ENCODE measurements around the gene MARCHF3.
"Not testable (repeated sequence)": the region's sequence is repeated elsewhere in the genome, so short reads cannot be mapped to it uniquely, and the experiment has no call there.

MARCHF3 gene

GRCh38 chr5:126852091-126852571, 178.2 kb downstream of the MARCHF3 start:
- peak overlapping the region; percentile 76 for H3K4me3 Mint-ChIP-seq
- peaks cover 43% of the 10 kb centered on the region for H3K4me1 Mint-ChIP-seq (ENCODE audit: low read depth)
- H3K27ac Mint-ChIP-seq, result peak overlapping the region; percentile 95
- no peaks in the 10 kb centered on the region for H3K9me3 Mint-ChIP-seq
- H3K36me3 Mint-ChIP-seq (ENCODE audit: low read depth), result peaks cover 12% of the 10 kb centered on the region
- no peaks in the 10 kb centered on the region for H3K27me3 Mint-ChIP-seq (ENCODE audit: low read depth)

DNA sequence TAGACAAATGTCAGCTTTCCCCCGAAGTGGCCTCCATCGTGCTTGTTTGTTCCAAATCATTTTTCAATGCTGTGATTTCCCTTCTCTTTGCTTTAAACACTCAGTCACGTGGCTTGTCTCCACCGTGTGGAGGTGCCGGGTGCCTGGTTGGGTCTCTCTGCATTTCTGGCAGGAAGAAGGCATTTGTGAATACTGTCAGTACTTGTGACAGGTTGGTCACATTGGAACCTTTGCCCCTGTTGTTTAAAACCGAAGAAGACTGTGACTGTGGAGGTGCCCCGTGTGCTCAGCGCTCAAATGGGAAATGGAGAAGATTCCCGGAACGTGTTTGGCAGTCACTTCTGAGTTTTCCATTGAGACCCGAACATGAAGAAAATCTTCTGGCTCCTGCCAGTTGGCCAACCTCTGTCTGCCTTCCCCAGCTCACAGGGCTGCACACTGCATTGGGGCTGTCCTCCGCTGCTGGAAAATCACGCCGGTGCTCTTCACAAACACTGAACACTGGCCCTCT, 178.8 kb downstream of the MARCHF3 start:
- Mint-ChIP-seq H3K27ac (peak overlapping the region; percentile 95), H3K4me3 (peak overlapping the region; percentile 26), H3K27me3 (ENCODE audit: low read depth) (no peaks in the 10 kb centered on the region), H3K9me3 (no peaks in the 10 kb centered on the region), H3K4me1 (ENCODE audit: low read depth) (peaks cover 46% of the 10 kb centered on the region), H3K36me3 (ENCODE audit: low read depth) (peaks cover 12% of the 10 kb centered on the region)

DNA sequence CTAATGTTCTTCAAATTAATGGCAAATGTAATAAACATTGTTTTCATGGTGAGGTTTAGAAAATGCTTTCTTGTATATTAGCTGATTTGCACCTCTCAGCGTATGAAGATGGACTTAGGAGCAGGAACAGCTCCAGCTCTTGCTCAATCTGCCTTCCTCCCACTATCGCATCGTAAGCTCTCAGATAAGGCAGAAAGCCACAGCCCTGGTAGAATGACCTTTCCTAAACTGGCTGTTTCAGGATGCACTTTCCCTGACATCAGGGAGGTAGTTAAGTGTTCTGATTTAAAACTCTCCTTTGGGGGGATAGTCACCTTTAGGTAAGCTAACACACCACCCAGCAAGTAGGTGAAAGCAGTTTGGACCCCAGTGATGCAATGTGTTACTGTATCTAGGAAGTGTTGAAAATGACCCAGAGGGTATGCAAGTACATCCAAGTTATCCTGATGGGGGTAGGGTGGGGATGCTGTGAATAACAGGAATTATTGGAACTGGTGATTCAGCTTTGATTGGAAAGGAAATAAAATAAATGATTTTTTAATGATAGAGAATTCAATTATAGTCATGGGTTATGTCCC, 181.2 kb downstream of the MARCHF3 start:
- H3K27ac Mint-ChIP-seq, result no peak overlapping the region
- H3K9me3 Mint-ChIP-seq, result no peaks in the 10 kb centered on the region
- H3K36me3 Mint-ChIP-seq (ENCODE audit: low read depth), result peaks cover 9% of the 10 kb centered on the region
- H3K4me3 Mint-ChIP-seq, result no peak overlapping the region
- H3K4me1 Mint-ChIP-seq (ENCODE audit: low read depth), result peaks cover 55% of the 10 kb centered on the region
- H3K27me3 Mint-ChIP-seq (ENCODE audit: low read depth), result no peaks in the 10 kb centered on the region

DNA sequence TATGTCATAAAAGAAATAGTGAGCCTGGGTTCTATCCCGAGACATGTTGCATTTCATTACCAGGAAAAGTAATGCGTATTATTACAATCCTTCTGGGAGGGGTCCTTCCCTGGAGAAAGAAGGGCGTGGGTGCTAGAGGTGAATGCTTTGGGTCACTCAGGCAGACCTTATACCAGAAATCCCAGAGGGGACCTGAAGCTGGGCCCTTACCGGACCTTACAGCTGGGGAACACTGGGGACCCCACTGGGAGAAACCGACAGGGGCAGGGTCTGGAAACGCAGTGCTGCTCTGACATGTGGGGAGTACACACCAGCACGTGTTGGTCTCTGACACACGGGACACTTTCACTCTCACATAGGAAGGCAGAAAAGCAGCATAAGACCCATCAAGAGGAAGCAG, 182.1 kb downstream of the MARCHF3 start:
- no peaks in the 10 kb centered on the region for H3K27me3 Mint-ChIP-seq (ENCODE audit: low read depth)
- H3K27ac Mint-ChIP-seq, result peak overlapping the region; percentile 18
- H3K4me1 Mint-ChIP-seq (ENCODE audit: low read depth), result peaks cover 49% of the 10 kb centered on the region
- no peak overlapping the region for H3K4me3 Mint-ChIP-seq
- peaks cover 2% of the 10 kb centered on the region for H3K36me3 Mint-ChIP-seq (ENCODE audit: low read depth)
- H3K9me3 Mint-ChIP-seq, result no peaks in the 10 kb centered on the region

GRCh38 chr5:126847826-126848251, 182.5 kb downstream of the MARCHF3 start:
- H3K36me3 Mint-ChIP-seq (ENCODE audit: low read depth), result no peaks in the 10 kb centered on the region
- no peaks in the 10 kb centered on the region for H3K27me3 Mint-ChIP-seq (ENCODE audit: low read depth)
- no peaks in the 10 kb centered on the region for H3K9me3 Mint-ChIP-seq
- H3K4me1 Mint-ChIP-seq (ENCODE audit: low read depth), result peaks cover 46% of the 10 kb centered on the region
- H3K4me3 Mint-ChIP-seq, result no peak overlapping the region
- peak overlapping the region; percentile 67 for H3K27ac Mint-ChIP-seq

DNA sequence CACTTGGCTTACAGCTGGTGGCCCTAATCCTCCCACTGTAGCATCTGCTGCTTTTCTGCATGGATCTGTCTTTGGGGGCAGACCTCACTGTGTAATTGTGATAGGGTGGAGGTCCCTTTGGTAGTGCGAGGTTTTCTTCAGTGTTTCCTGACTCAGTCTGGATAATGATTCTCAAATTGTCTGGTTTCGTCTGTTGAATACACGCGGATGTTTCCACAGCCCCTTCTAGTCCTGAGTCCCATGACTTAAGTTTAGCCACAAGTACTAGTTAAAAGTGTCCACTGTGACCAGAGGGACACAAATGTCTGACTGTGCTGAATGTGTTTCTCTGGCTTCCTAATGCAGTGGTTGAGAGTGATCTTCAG, 182.9 kb downstream of the MARCHF3 start:
- Mint-ChIP-seq H3K36me3 (ENCODE audit: low read depth) (no peaks in the 10 kb centered on the region), H3K4me3 (no peak overlapping the region), H3K9me3 (no peaks in the 10 kb centered on the region), H3K27me3 (ENCODE audit: low read depth) (no peaks in the 10 kb centered on the region), H3K4me1 (ENCODE audit: low read depth) (peaks cover 43% of the 10 kb centered on the region), H3K27ac (no peak overlapping the region)

DNA sequence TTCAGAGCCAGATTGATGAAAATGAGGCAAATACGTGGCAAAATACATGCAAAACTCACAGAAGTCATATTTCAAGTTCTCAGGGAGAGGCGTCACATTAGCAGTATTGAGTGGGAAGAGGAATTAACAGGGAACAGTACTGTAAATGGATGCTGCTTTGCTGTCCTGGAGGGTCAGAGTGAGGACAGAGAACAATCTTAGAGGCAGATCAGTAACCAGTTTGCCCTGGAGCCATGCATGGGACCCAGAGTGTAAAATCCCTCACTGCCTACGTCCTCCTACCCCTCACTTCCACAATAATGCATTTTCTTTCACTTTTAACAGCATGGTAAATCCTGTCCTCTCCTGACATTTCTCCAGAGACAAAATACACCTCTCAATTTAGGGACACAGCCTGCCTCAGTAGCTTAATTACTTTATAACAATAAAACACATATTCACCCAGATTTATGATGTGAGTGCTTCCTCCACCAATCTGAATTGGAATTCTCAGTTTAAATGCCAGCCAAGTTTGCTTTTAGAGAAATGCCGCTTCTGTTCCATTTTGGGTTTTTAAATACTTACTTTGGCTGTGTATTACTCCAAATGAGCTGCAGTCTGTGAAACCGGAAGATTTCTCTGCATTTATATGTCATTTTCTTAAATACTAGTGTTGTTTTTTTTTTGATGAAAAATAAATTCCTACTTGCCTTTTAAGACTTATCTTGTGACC, 183.5 kb downstream of the MARCHF3 start:
- Mint-ChIP-seq H3K36me3 (ENCODE audit: low read depth) (peaks cover under 1% of the 10 kb centered on the region), H3K9me3 (no peaks in the 10 kb centered on the region), H3K27ac (no peak overlapping the region), H3K27me3 (ENCODE audit: low read depth) (no peaks in the 10 kb centered on the region), H3K4me1 (ENCODE audit: low read depth) (peaks cover 40% of the 10 kb centered on the region), H3K4me3 (no peak overlapping the region)

GRCh38 chr5:126846344-126846743, 184.0 kb downstream of the MARCHF3 start:
- Mint-ChIP-seq H3K27me3 (ENCODE audit: low read depth) (no peaks in the 10 kb centered on the region), H3K4me1 (ENCODE audit: low read depth) (peaks cover 35% of the 10 kb centered on the region), H3K4me3 (no peak overlapping the region), H3K36me3 (ENCODE audit: low read depth) (peaks cover 4% of the 10 kb centered on the region), H3K27ac (no peak overlapping the region), H3K9me3 (no peaks in the 10 kb centered on the region)

GRCh38 chr5:126845470-126846070, 184.8 kb downstream of the MARCHF3 start:
- Mint-ChIP-seq H3K4me1 (ENCODE audit: low read depth) (peaks cover 29% of the 10 kb centered on the region), H3K27ac (peak overlapping the region; percentile 80)
- H3K27me3 Mint-ChIP-seq (ENCODE audit: low read depth); H3K36me3 Mint-ChIP-seq (ENCODE audit: low read depth); H3K4me3 Mint-ChIP-seq; H3K9me3 Mint-ChIP-seq: not testable (repeated sequence)

- peaks cover 29% of the 10 kb centered on the region for H3K4me1 Mint-ChIP-seq (ENCODE audit: low read depth)
- H3K27me3 Mint-ChIP-seq (ENCODE audit: low read depth), result not testable (repeated sequence)
- peak overlapping the region; percentile 17 for H3K27ac Mint-ChIP-seq
Observed at GRCh38 chr5:126843375-126843774, 187.0 kb downstream of the MARCHF3 start.

GRCh38 chr5:126839407-126839806, 191.0 kb downstream of the MARCHF3 start:
- not testable (repeated sequence) for H3K27ac Mint-ChIP-seq; H3K27me3 Mint-ChIP-seq (ENCODE audit: low read depth); H3K4me3 Mint-ChIP-seq; H3K9me3 Mint-ChIP-seq
- Mint-ChIP-seq H3K36me3 (ENCODE audit: low read depth) (peaks cover 29% of the 10 kb centered on the region), H3K4me1 (ENCODE audit: low read depth) (peaks cover 20% of the 10 kb centered on the region)

More at GRCh38 chr5:126843375-126843774, 187.0 kb downstream of the MARCHF3 start:
- peaks cover 13% of the 10 kb centered on the region for H3K36me3 Mint-ChIP-seq (ENCODE audit: low read depth)
- H3K4me3 Mint-ChIP-seq, H3K9me3 Mint-ChIP-seq: not testable (repeated sequence)

GRCh38 chr5:126837906-126838539, 192.3 kb downstream of the MARCHF3 start:
- Mint-ChIP-seq H3K9me3 (no peaks in the 10 kb centered on the region), H3K4me1 (ENCODE audit: low read depth) (peaks cover 14% of the 10 kb centered on the region), H3K36me3 (ENCODE audit: low read depth) (peaks cover 41% of the 10 kb centered on the region), H3K27me3 (ENCODE audit: low read depth) (no peaks in the 10 kb centered on the region), H3K27ac (no peak overlapping the region), H3K4me3 (no peak overlapping the region)

DNA sequence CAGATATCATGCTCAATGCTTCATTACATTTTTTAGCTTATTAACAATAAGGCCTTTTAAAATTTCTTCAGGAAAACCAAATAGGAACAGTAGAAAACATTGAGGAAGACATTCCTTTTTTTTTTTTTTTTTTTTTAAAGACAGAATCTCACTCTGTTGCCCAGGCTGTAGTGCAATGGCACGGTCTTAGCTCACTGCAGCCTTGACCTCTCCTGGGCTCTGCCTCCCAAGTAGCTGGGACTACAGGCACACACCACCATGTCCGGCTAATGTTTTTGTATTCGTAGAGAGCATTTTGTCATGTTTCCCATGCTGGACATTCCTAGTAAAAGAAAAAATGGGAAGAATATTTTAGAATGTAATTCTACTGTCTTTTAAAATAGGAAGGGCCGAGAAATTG, 193.1 kb downstream of the MARCHF3 start:
- Mint-ChIP-seq H3K4me1 (ENCODE audit: low read depth) (peaks cover 14% of the 10 kb centered on the region), H3K9me3 (no peaks in the 10 kb centered on the region), H3K36me3 (ENCODE audit: low read depth) (peaks cover 43% of the 10 kb centered on the region), H3K4me3 (no peak overlapping the region), H3K27ac (no peak overlapping the region), H3K27me3 (ENCODE audit: low read depth) (no peaks in the 10 kb centered on the region)

DNA sequence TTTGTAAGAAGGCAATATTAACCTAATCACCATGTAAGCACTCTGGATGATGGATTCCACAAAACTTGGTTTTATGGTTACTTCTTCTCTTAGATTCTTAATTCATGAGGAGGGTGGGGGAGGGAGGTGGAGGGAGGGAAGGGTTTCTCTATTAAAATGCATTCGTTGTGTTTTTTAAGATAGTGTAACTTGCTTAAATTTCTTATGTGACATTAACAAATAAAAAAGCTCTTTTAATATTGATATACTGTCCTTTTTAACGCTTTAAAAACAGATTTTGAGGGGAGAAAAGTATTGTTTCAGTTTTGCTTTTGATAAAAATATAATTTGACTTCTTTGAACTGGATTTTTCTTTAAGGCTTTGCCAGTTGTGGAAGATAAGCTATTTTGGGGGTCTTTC, 193.6 kb downstream of the MARCHF3 start:
- H3K9me3 Mint-ChIP-seq, result no peaks in the 10 kb centered on the region
- peaks cover 41% of the 10 kb centered on the region for H3K36me3 Mint-ChIP-seq (ENCODE audit: low read depth)
- peaks cover 10% of the 10 kb centered on the region for H3K4me1 Mint-ChIP-seq (ENCODE audit: low read depth)
- H3K27me3 Mint-ChIP-seq (ENCODE audit: low read depth), result no peaks in the 10 kb centered on the region
- H3K4me3 Mint-ChIP-seq, result no peak overlapping the region
- no peak overlapping the region for H3K27ac Mint-ChIP-seq
